GM12878 (cell line): ENCODE results near the gene CIRBP. TPM values are rescaled to one million over a fixed set of nuclear protein-coding genes. Genes with fewer than 3 reads are reported as not detected.
A peak's percentile ranks its signal among the peaks of the same experiment; 100 is the strongest.

ENCODE experiments used
- BMI1 ChIP-seq: fragments of 450-650 bp; IDR thresholded peaks from 2 replicates; pipeline ENCODE4 v1.6.1; 2016; ENCODE audit warnings: mild to moderate bottlenecking, moderate library complexity, borderline replicate concordance
- CREM ChIP-seq: IDR thresholded peaks from 2 replicates; pipeline ENCODE4 v1.6.1; 2014; ENCODE audit warnings: antibody characterized with exemption, low read depth
- EGR1 ChIP-seq, 2 experiments: IDR thresholded peaks; 1 replicate in 1 of 2; 2 replicates in 1 of 2; pipeline ENCODE4 v1.6.1; 2011 to 2012; ENCODE audit warnings: low read depth in 2 of 2, low read length in 2 of 2, borderline replicate concordance in 1 of 2, mild to moderate bottlenecking in 1 of 2, moderate library complexity in 1 of 2
- FOXM1 ChIP-seq: IDR thresholded peaks from 2 replicates; pipeline ENCODE4 v1.6.1; 2012; ENCODE audit warnings: low read depth, mild to moderate bottlenecking, inconsistent platforms, low read length, moderate library complexity
- IKZF1 ChIP-seq: fragments of 450-650 bp; conservative IDR thresholded peaks from 2 replicates; pipeline ENCODE4 v1.6.1; 2017; ENCODE audit warnings: antibody characterized with exemption, mild to moderate bottlenecking
- IKZF2 ChIP-seq, 2 experiments: fragments of 450-650 bp; IDR thresholded peaks; 2 replicates each; pipeline ENCODE4 v1.6.1; 2017; ENCODE audit warnings: mild to moderate bottlenecking in 2 of 2, moderate library complexity in 2 of 2
- JUND ChIP-seq: IDR thresholded peaks from 2 replicates; pipeline ENCODE4 v1.6.1; 2012; ENCODE audit warnings: low read depth, mild to moderate bottlenecking, low read length, improper control_type of control experiment, moderate library complexity
- KLF5 ChIP-seq: fragments of 450-650 bp; IDR thresholded peaks from 2 replicates; pipeline ENCODE4 v1.6.1; 2014; ENCODE audit warnings: mild to moderate bottlenecking; ENCODE audit not compliant: partially characterized antibody
- MEF2A ChIP-seq: IDR thresholded peaks from 2 replicates; pipeline ENCODE4 v1.6.1; 2011; ENCODE audit warnings: low read depth, mild to moderate bottlenecking, low read length, moderate library complexity; ENCODE audit not compliant: insufficient read depth
- MEF2B ChIP-seq: fragments of 450-650 bp; IDR thresholded peaks from 2 replicates; pipeline ENCODE4 v1.6.1; 2018; ENCODE audit warnings: mild to moderate bottlenecking, moderate library complexity; ENCODE audit not compliant: partially characterized antibody, poor library complexity, severe bottlenecking
- NFYB ChIP-seq: IDR thresholded peaks from 2 replicates; pipeline ENCODE4 v1.6.1; 2011; ENCODE audit warnings: low read depth, mild to moderate bottlenecking, low read length, improper control_type of control experiment, moderate library complexity; ENCODE audit not compliant: insufficient read depth
- POLR2AphosphoS5 ChIP-seq: IDR thresholded peaks from 2 replicates; pipeline ENCODE4 v1.6.1; 2011; ENCODE audit warnings: mild to moderate bottlenecking, low read length, inconsistent platforms
- POU2F2 ChIP-seq: IDR thresholded peaks from 3 replicates; pipeline ENCODE4 v1.6.1; 2011; ENCODE audit warnings: low read depth, mild to moderate bottlenecking, low read length, borderline replicate concordance
- SMARCA5 ChIP-seq: fragments of 450-650 bp; IDR thresholded peaks from 2 replicates; pipeline ENCODE4 v1.6.1; 2017; ENCODE audit warnings: mild to moderate bottlenecking
- SREBF2 ChIP-seq: IDR thresholded peaks from 2 replicates; pipeline ENCODE4 v1.6.1; 2012; ENCODE audit warnings: mild to moderate bottlenecking, low read length
- STAT3 ChIP-seq: IDR thresholded peaks from 2 replicates; pipeline ENCODE4 v1.6.1; 2011; ENCODE audit warnings: low read depth, low read length, improper control_type of control experiment
- YBX1 ChIP-seq: fragments of 450-650 bp; IDR thresholded peaks from 2 replicates; pipeline ENCODE4 v1.6.1; 2016; ENCODE audit warnings: antibody characterized with exemption
- ZNF217 ChIP-seq: fragments of 450-650 bp; IDR thresholded peaks from 2 replicates; pipeline ENCODE4 v1.6.1; 2017; ENCODE audit warnings: antibody characterized with exemption, mild to moderate bottlenecking
- ZNF274 ChIP-seq: IDR thresholded peaks from one replicate; pipeline ENCODE4 v1.8.0; 2011; ENCODE audit not compliant: insufficient read length, insufficient read depth
- polyA plus RNA-seq, 11 experiments: library from polyadenylated mRNA; depleted of rRNA in 4 of 11; unstranded in 6 of 11; stranded (reverse) in 5 of 11; fragments of >200 nt; fragmentation: Nextera tagmentation in 4 of 11; fragmentation: Illumina TruSeq in 1 of 11; extraction: Ambion mirVana in 4 of 11; extraction: Trizol in 1 of 11; gene quantifications; 1 replicate in 1 of 11; 2 replicates in 10 of 11; pipeline versions ENCODE4 v1.2.1 to v1.2.3, GENCODE V29; 2011 to 2016; ENCODE audit warnings: inconsistent platforms in 2 of 11, missing spikeins in 2 of 11, low read depth in 1 of 11
- total RNA-seq, 4 experiments: library from RNA; depleted of rRNA in 3 of 4; stranded (reverse); fragments of >200 nt in 3 of 4; fragmentation: Illumina TruSeq in 1 of 4; extraction: Trizol in 1 of 4; gene quantifications; 2 replicates each; pipeline versions ENCODE4 v1.2.1 to v1.2.3, GENCODE V29; 2013 to 2021
- TF ChIP-seq, protein P1 (sequence below): IDR thresholded peaks from 2 replicates; pipeline ENCODE4 v1.6.1; 2011; ENCODE audit warnings: low read depth, mild to moderate bottlenecking, low read length, moderate library complexity, borderline replicate concordance; ENCODE audit errors: extremely low read depth
- TF ChIP-seq, protein P2 (sequence below): fragments of 450-650 bp; IDR thresholded peaks from 2 replicates; pipeline ENCODE4 v1.6.1; 2016; ENCODE audit warnings: mild to moderate bottlenecking
- TF ChIP-seq, protein P3 (sequence below): fragments of 450-650 bp; IDR thresholded peaks from 2 replicates; pipeline ENCODE4 v1.6.1; 2017; ENCODE audit warnings: low read depth, mild to moderate bottlenecking, moderate library complexity
- TF ChIP-seq, protein P4 (sequence below): fragments of 150-350 bp; IDR thresholded peaks from 2 replicates; pipeline ENCODE4 v1.6.1; 2016; ENCODE audit warnings: low read depth, low read length
- TF ChIP-seq, protein P5 (sequence below): IDR thresholded peaks from 2 replicates; pipeline ENCODE4 v1.6.1; 2011; ENCODE audit warnings: borderline replicate concordance, low read depth, mild to moderate bottlenecking, moderate library complexity, mixed read lengths, low read length; ENCODE audit not compliant: insufficient read depth; ENCODE audit errors: extremely low read length

Gene CIRBP
- total and polyA plus RNA-seq, 10 of the 15 experiments (the other 5 are each of a cell fraction or from before 2014, with no cell fraction given) = 27.6 to 335 (median 229) TPM

DNA sequence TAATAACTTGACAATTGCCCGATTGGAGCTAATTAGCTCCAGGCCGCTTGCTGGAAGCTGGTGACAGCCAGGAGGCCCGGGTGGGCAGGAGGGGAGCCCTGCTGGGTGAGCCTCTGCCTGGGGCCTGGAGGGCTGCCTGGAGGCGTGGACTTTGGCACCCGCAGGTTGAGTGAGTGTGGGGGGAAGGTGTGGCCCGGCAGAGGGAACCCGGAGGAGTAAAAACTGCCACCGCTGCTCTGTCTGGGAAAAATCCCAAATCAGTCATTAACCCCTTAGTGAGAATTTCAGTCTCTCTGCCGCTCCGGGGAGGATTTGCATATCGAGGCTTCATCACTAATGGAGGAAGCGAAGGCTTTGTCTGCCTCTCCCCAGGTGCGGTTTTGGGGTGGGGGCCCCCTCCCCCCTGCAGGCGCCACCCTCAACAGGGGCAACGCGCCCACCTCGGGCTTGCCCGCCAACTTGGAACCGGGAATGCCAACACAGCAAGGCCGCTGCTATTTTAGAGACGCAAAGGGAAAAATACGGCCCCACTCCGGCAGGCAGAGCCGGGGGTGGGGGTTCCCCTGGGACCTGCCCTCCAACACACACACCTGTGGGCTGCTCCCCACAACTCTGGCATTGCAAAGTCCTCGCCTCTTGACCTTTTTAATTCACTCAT is 22.8 kb downstream of the CIRBP start (continued):
- TF ChIP-seq NFYB (no peak), POU2F2 (peak; percentile 81; the same call in 2 of the 3 replicates), BMI1 (no peak), POLR2AphosphoS5 (no peak), ZNF217 (no peak), CREM (no peak), STAT3 (no peak), KLF5 (no peak), EGR1 (IDR thresholded peaks at IDR 0.05; ENCODE audit: borderline replicate concordance in 1 of 2, low read depth in 2 of 2, low read length in 2 of 2) (0 out of 3 replicates have a peak, but pooled peaks of 1 of the 2 experiments have one; percentile 34), MEF2B (peak; percentile 87), YBX1 (no peak), FOXM1 (no peak), SMARCA5 (peak; percentile 26; the same call in 1 of the 2 replicates), IKZF1 (peak; percentile 79), JUND (no peak), IKZF2 (IDR thresholded peaks at IDR 0.05) (peak; percentile 57 to 62), SREBF2 (no peak), MEF2A (no peak), ZNF274 (no peak)
- TF ChIP-seq, protein P1, sequence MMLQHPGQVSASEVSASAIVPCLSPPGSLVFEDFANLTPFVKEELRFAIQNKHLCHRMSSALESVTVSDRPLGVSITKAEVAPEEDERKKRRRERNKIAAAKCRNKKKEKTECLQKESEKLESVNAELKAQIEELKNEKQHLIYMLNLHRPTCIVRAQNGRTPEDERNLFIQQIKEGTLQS = no peak
- TF ChIP-seq, protein P2, sequence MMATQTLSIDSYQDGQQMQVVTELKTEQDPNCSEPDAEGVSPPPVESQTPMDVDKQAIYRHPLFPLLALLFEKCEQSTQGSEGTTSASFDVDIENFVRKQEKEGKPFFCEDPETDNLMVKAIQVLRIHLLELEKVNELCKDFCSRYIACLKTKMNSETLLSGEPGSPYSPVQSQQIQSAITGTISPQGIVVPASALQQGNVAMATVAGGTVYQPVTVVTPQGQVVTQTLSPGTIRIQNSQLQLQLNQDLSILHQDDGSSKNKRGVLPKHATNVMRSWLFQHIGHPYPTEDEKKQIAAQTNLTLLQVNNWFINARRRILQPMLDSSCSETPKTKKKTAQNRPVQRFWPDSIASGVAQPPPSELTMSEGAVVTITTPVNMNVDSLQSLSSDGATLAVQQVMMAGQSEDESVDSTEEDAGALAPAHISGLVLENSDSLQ = no peak
- TF ChIP-seq, protein P3, sequence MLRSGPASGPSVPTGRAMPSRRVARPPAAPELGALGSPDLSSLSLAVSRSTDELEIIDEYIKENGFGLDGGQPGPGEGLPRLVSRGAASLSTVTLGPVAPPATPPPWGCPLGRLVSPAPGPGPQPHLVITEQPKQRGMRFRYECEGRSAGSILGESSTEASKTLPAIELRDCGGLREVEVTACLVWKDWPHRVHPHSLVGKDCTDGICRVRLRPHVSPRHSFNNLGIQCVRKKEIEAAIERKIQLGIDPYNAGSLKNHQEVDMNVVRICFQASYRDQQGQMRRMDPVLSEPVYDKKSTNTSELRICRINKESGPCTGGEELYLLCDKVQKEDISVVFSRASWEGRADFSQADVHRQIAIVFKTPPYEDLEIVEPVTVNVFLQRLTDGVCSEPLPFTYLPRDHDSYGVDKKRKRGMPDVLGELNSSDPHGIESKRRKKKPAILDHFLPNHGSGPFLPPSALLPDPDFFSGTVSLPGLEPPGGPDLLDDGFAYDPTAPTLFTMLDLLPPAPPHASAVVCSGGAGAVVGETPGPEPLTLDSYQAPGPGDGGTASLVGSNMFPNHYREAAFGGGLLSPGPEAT = peak; percentile 41; the same call in 1 of the 2 replicates
- TF ChIP-seq, protein P4, sequence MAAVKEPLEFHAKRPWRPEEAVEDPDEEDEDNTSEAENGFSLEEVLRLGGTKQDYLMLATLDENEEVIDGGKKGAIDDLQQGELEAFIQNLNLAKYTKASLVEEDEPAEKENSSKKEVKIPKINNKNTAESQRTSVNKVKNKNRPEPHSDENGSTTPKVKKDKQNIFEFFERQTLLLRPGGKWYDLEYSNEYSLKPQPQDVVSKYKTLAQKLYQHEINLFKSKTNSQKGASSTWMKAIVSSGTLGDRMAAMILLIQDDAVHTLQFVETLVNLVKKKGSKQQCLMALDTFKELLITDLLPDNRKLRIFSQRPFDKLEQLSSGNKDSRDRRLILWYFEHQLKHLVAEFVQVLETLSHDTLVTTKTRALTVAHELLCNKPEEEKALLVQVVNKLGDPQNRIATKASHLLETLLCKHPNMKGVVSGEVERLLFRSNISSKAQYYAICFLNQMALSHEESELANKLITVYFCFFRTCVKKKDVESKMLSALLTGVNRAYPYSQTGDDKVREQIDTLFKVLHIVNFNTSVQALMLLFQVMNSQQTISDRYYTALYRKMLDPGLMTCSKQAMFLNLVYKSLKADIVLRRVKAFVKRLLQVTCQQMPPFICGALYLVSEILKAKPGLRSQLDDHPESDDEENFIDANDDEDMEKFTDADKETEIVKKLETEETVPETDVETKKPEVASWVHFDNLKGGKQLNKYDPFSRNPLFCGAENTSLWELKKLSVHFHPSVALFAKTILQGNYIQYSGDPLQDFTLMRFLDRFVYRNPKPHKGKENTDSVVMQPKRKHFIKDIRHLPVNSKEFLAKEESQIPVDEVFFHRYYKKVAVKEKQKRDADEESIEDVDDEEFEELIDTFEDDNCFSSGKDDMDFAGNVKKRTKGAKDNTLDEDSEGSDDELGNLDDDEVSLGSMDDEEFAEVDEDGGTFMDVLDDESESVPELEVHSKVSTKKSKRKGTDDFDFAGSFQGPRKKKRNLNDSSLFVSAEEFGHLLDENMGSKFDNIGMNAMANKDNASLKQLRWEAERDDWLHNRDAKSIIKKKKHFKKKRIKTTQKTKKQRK = no peak
- TF ChIP-seq, protein P5, sequence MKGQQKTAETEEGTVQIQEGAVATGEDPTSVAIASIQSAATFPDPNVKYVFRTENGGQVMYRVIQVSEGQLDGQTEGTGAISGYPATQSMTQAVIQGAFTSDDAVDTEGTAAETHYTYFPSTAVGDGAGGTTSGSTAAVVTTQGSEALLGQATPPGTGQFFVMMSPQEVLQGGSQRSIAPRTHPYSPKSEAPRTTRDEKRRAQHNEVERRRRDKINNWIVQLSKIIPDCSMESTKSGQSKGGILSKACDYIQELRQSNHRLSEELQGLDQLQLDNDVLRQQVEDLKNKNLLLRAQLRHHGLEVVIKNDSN = no peak
